RWPE2 (cell line): ENCODE measurements around the gene GLMP.

Source experiments
- ATAC-seq: fragments of 200-7000 bp; cut with Tn5 transposase; 3 replicates; pipeline ENCODE4 v1.9.1; 2021; ENCODE audit warnings: low read depth
- DNase-seq: peaks from one replicate; pipeline ENCODE4 v3.0.0-alpha.2; 2020; ENCODE audit warnings: low spot score
- H3K27ac ChIP-seq: fragments of 450-650 bp; 2 replicates; pipeline ENCODE4 v1.5.1; 2017; ENCODE audit warnings: mild to moderate bottlenecking; ENCODE audit not compliant: poor library complexity, severe bottlenecking
- H3K27me3 ChIP-seq: fragments of 250-450 bp; sonication (Bioruptor Pico); 2 replicates; pipeline ENCODE4 v1.5.1; 2021; ENCODE audit warnings: mild to moderate bottlenecking, moderate library complexity; ENCODE audit not compliant: insufficient read depth, poor library complexity, severe bottlenecking
- H3K36me3 ChIP-seq: fragments of 250-450 bp; sonication (Bioruptor Pico); 2 replicates; pipeline ENCODE4 v1.5.1; 2020; ENCODE audit warnings: low read depth, mild to moderate bottlenecking, moderate library complexity
- H3K4me1 ChIP-seq: fragments of 250-450 bp; sonication (Bioruptor Pico); 2 replicates; pipeline ENCODE4 v1.5.1; 2021; ENCODE audit warnings: mild to moderate bottlenecking, moderate library complexity; ENCODE audit not compliant: insufficient read depth, poor library complexity, severe bottlenecking
- H3K4me3 ChIP-seq: fragments of 250-450 bp; sonication (Bioruptor Pico); 2 replicates; pipeline ENCODE4 v1.5.1; 2021; ENCODE audit warnings: mild to moderate bottlenecking, moderate library complexity; ENCODE audit not compliant: severe bottlenecking
- H3K9me3 ChIP-seq: fragments of 250-450 bp; sonication (Bioruptor Pico); 2 replicates; pipeline ENCODE4 v1.5.1; 2021; ENCODE audit warnings: mild to moderate bottlenecking, moderate library complexity; ENCODE audit not compliant: severe bottlenecking
- CTCF ChIP-seq: fragments of 450-650 bp; IDR thresholded peaks from one replicate; pipeline ENCODE4 v1.5.1; 2017; ENCODE audit warnings: mild to moderate bottlenecking, moderate library complexity; ENCODE audit not compliant: poor library complexity, severe bottlenecking

The GLMP gene

GRCh38 chr1:156283521-156283920 is 12.0 kb downstream of the GLMP start:
- Histone ChIP-seq H3K27ac (peak overlapping the region; percentile 65), H3K9me3 (no peaks in the 10 kb centered on the region), H3K4me3 (peak overlapping the region; percentile 85), H3K36me3 (peaks cover 33% of the 10 kb centered on the region), H3K4me1 (peaks cover 14% of the 10 kb centered on the region), H3K27me3 (no peaks in the 10 kb centered on the region)
- DNase-seq = no peak
- ATAC-seq = no peak
- TF ChIP-seq CTCF = no peak

- DNase-seq (peak; percentile 96), ATAC-seq (peak; percentile 87)
- H3K4me3 ChIP-seq = peak within 1 kb of the TSS; percentile 85
- H3K4me1 ChIP-seq = peaks cover 14% of the 10 kb centered on the region
- no peaks in the 10 kb centered on the region for H3K27me3 ChIP-seq
- H3K9me3 ChIP-seq = no peaks in the 10 kb centered on the region
- no peak for TF ChIP-seq CTCF
- H3K36me3 ChIP-seq = peaks cover 40% of the 10 kb centered on the region
- peak within 1 kb of the TSS; percentile 65 for H3K27ac ChIP-seq
Measured at GRCh38 chr1:156282479-156283222, 12.8 kb downstream of the GLMP start, which contains the start of gene SMG5. SMG5 (minus strand) TSS chr1:156282825; CDS start chr1:156282680, 145 bp downstream.

GRCh38 chr1:156281693-156282478 is 13.6 kb downstream of the GLMP start:
- ATAC-seq (peak; percentile 30), DNase-seq (no peak)
- Histone ChIP-seq H3K4me1 (peaks cover 14% of the 10 kb centered on the region), H3K4me3 (peak overlapping the region; percentile 85), H3K9me3 (no peaks in the 10 kb centered on the region), H3K36me3 (peaks cover 48% of the 10 kb centered on the region), H3K27me3 (no peaks in the 10 kb centered on the region), H3K27ac (peak overlapping the region; percentile 65)
- TF ChIP-seq CTCF = no peak

- ATAC-seq (no peak), DNase-seq (no peak)
- Histone ChIP-seq H3K4me3 (peak overlapping the region; percentile 85), H3K9me3 (no peaks in the 10 kb centered on the region), H3K4me1 (peaks cover 14% of the 10 kb centered on the region), H3K27me3 (no peaks in the 10 kb centered on the region), H3K36me3 (peaks cover 49% of the 10 kb centered on the region), H3K27ac (peak overlapping the region; percentile 65)
- TF ChIP-seq CTCF = no peak
Measured at GRCh38 chr1:156281281-156281680, 14.2 kb downstream of the GLMP start.
